Mesendoderm (in vitro differentiated cells): ENCODE data around the gene PRKAG2.

Source experiments
- DNase-seq: peaks from one replicate; pipeline ENCODE4 v3.0.0; 2013
- H2AK5ac ChIP-seq: 2 replicates; pipeline ENCODE4 v1.6.1; 2013; ENCODE audit warnings: low read length, inconsistent platforms
- H2BK120ac ChIP-seq: 2 replicates; pipeline ENCODE4 v1.6.1; 2013; ENCODE audit warnings: low read depth, mild to moderate bottlenecking, low read length, moderate library complexity, mixed read lengths
- H2BK15ac ChIP-seq: replicated peaks from 2 replicates; pipeline ENCODE4 v1.6.1; 2013; ENCODE audit warnings: low read depth, mild to moderate bottlenecking, moderate library complexity
- H2BK5ac ChIP-seq: 2 replicates; pipeline ENCODE4 v1.6.1; 2013; ENCODE audit warnings: low read length, inconsistent platforms
- H3K18ac ChIP-seq: 2 replicates; pipeline ENCODE4 v1.6.1; 2013; ENCODE audit warnings: mild to moderate bottlenecking, low read length, mixed read lengths
- H3K23ac ChIP-seq: one replicate; pipeline ENCODE4 v1.6.1; 2013; ENCODE audit warnings: low read length
- H3K27ac ChIP-seq: 2 replicates; pipeline ENCODE4 v1.5.1; 2013; ENCODE audit warnings: low read depth, mild to moderate bottlenecking, inconsistent platforms, low read length, moderate library complexity
- H3K27me3 ChIP-seq: 2 replicates; pipeline ENCODE4 v1.6.1; 2013; ENCODE audit warnings: low read length, control low read depth, mild to moderate bottlenecking, inconsistent platforms; ENCODE audit not compliant: insufficient read depth, poor library complexity
- H3K36me3 ChIP-seq: 2 replicates; pipeline ENCODE4 v1.6.1; 2013; ENCODE audit warnings: low read length, inconsistent platforms; ENCODE audit not compliant: control insufficient read depth, insufficient read depth
- H3K4ac ChIP-seq: one replicate; pipeline ENCODE4 v1.6.1; 2013; ENCODE audit warnings: low read depth, mild to moderate bottlenecking, low read length, moderate library complexity
- H3K4me1 ChIP-seq: 2 replicates; pipeline ENCODE4 v1.6.1; 2013; ENCODE audit warnings: low read depth, low read length, inconsistent platforms; ENCODE audit not compliant: control insufficient read depth
- H3K4me2 ChIP-seq: 2 replicates; pipeline ENCODE4 v1.6.1; 2013; ENCODE audit warnings: low read length
- H3K4me3 ChIP-seq: 2 replicates; pipeline ENCODE4 v1.5.1; 2013; ENCODE audit warnings: mild to moderate bottlenecking, low read length
- H3K56ac ChIP-seq: one replicate; pipeline ENCODE4 v1.6.1; 2013; ENCODE audit warnings: low read length
- H3K79me1 ChIP-seq: 2 replicates; pipeline ENCODE4 v1.6.1; 2013; ENCODE audit warnings: low read length, inconsistent platforms
- H3K79me2 ChIP-seq: 2 replicates; pipeline ENCODE4 v1.6.1; 2013; ENCODE audit warnings: mild to moderate bottlenecking, low read length; ENCODE audit not compliant: control insufficient read depth, insufficient read depth
- H3K9ac ChIP-seq: 2 replicates; pipeline ENCODE4 v1.6.1; 2013; ENCODE audit warnings: low read length, inconsistent platforms
- H4K5ac ChIP-seq: one replicate; pipeline ENCODE4 v1.6.1; 2013; ENCODE audit warnings: low read length
- H4K8ac ChIP-seq: one replicate; pipeline ENCODE4 v1.6.1; 2013; ENCODE audit warnings: low read depth, mild to moderate bottlenecking, control low read depth, low read length, moderate library complexity
- WGBS: extraction: QIAGEN DNeasy Blood & Tissue Kit; methylation state at CpG from one replicate; pipeline ENCODE4 v1.1.7; 2013; ENCODE audit warnings: low lambda C conversion rate, missing lambda C conversion rate; ENCODE audit not compliant: insufficient coverage; ENCODE audit errors: extremely low coverage; 5-methylcytosine and 5-hydroxymethylcytosine counted together

Gene PRKAG2

GRCh38 chr7:151722533-151722932 lies 154.4 kb downstream of the PRKAG2 start:
- no peaks in the 10 kb centered on the region for H3K79me2 ChIP-seq
- H2BK5ac ChIP-seq: no peak overlapping the region
- H2BK15ac ChIP-seq: no peak overlapping the region
- H3K9ac ChIP-seq: no peak overlapping the region
- H2AK5ac ChIP-seq: no peak overlapping the region
- H3K4me1 ChIP-seq: no peaks in the 10 kb centered on the region
- WGBS: no CpG with 5 or more reads among the region's 12 CpGs
- H3K36me3 ChIP-seq: no peaks in the 10 kb centered on the region
- no peak overlapping the region for H2BK120ac ChIP-seq
- H3K56ac ChIP-seq: no peak overlapping the region
- no peak overlapping the region for H3K4me2 ChIP-seq
- no peaks in the 10 kb centered on the region for H3K27me3 ChIP-seq
- H3K4ac ChIP-seq: no peak overlapping the region
- H4K5ac ChIP-seq: no peak overlapping the region
- H3K79me1 ChIP-seq: no peaks in the 10 kb centered on the region
- H3K4me3 ChIP-seq: no peak overlapping the region
- H4K8ac ChIP-seq: no peak overlapping the region
- no peak overlapping the region for H3K18ac ChIP-seq
- no peak overlapping the region for H3K23ac ChIP-seq
- no peak overlapping the region for H3K27ac ChIP-seq
- DNase-seq: no peak

DNA sequence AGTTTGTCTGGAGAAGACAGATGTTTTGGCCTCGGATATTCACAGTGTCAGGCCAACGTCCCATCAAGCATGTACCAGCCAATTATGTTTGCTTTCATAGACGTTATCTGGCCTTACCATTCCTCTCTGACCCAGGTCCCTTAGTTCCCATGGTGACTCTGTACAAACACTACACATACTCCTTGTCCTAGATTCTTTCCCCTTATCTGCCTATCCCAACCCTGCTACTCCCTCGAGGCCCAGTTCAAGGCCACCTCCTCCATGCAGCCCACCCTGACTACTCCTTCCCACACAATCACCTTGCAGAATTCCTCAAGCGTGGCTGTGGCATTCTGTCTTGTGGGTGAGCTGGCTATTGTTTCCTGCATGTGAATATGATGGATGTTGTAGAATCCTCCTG lies 155.2 kb downstream of the PRKAG2 start:
- Histone ChIP-seq H4K8ac (no peak overlapping the region), H3K4ac (no peak overlapping the region), H3K18ac (no peak overlapping the region), H3K27me3 (no peaks in the 10 kb centered on the region), H3K4me2 (no peak overlapping the region), H3K56ac (no peak overlapping the region), H3K23ac (no peak overlapping the region), H3K4me1 (no peaks in the 10 kb centered on the region), H3K9ac (no peak overlapping the region), H2BK5ac (no peak overlapping the region), H2AK5ac (no peak overlapping the region), H3K79me1 (no peaks in the 10 kb centered on the region), H3K27ac (no peak overlapping the region), H2BK120ac (no peak overlapping the region), H3K4me3 (no peak overlapping the region), H3K79me2 (no peaks in the 10 kb centered on the region), H3K36me3 (no peaks in the 10 kb centered on the region), H2BK15ac (no peak overlapping the region), H4K5ac (no peak overlapping the region)
- no CpG with 5 or more reads among the region's 5 CpGs for whole genome bisulfite sequencing
- DNase-seq: no peak

GRCh38 chr7:151721236-151721635 lies 155.7 kb downstream of the PRKAG2 start:
- no peak overlapping the region for H3K23ac ChIP-seq
- H3K4me2 ChIP-seq: no peak overlapping the region
- no peak for DNase-seq
- H2BK5ac ChIP-seq: no peak overlapping the region
- no peak overlapping the region for H4K5ac ChIP-seq
- no peaks in the 10 kb centered on the region for H3K27me3 ChIP-seq
- no peak overlapping the region for H2BK15ac ChIP-seq
- H3K79me2 ChIP-seq: no peaks in the 10 kb centered on the region
- H3K9ac ChIP-seq: no peak overlapping the region
- H3K4me3 ChIP-seq: no peak overlapping the region
- no peak overlapping the region for H2BK120ac ChIP-seq
- no peak overlapping the region for H3K4ac ChIP-seq
- no peak overlapping the region for H3K27ac ChIP-seq
- H3K36me3 ChIP-seq: no peaks in the 10 kb centered on the region
- no peaks in the 10 kb centered on the region for H3K4me1 ChIP-seq
- no peak overlapping the region for H4K8ac ChIP-seq
- H3K18ac ChIP-seq: no peak overlapping the region
- no peaks in the 10 kb centered on the region for H3K79me1 ChIP-seq
- no CpG with 5 or more reads among the region's 11 CpGs for WGBS
- H3K56ac ChIP-seq: no peak overlapping the region
- no peak overlapping the region for H2AK5ac ChIP-seq

DNA sequence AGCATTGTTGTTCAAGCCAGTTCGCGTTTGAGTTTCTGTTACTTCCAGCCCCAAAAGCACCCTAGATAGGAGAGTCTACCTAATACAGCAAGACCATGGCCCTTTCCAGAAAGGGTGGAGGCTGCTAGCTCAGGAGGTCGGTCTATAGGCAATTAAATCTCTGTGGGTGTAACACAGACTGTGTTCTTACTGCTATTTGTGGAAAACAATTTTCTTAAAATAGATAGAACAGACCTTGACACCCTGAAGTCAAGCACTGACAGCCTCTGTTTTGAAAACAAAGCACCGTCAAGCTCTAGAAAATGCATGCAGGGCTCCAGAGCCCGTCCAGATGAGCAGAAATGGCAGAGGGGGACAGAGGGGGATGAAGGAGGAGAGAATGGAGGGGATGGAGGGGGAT lies 156.6 kb downstream of the PRKAG2 start:
- no peaks in the 10 kb centered on the region for H3K4me1 ChIP-seq
- no peaks in the 10 kb centered on the region for H3K79me1 ChIP-seq
- no peak for DNase-seq
- H2AK5ac ChIP-seq: no peak overlapping the region
- no peak overlapping the region for H3K18ac ChIP-seq
- WGBS: no CpG with 5 or more reads among the region's 5 CpGs
- no peak overlapping the region for H3K4me3 ChIP-seq
- H2BK15ac ChIP-seq: no peak overlapping the region
- no peaks in the 10 kb centered on the region for H3K27me3 ChIP-seq
- H3K79me2 ChIP-seq: no peaks in the 10 kb centered on the region
- H2BK5ac ChIP-seq: no peak overlapping the region
- H3K23ac ChIP-seq: no peak overlapping the region
- no peak overlapping the region for H3K27ac ChIP-seq
- no peak overlapping the region for H3K9ac ChIP-seq
- peak overlapping the region; percentile 42 for H3K56ac ChIP-seq
- no peak overlapping the region for H3K4ac ChIP-seq
- H4K5ac ChIP-seq: no peak overlapping the region
- no peaks in the 10 kb centered on the region for H3K36me3 ChIP-seq
- no peak overlapping the region for H3K4me2 ChIP-seq
- no peak overlapping the region for H4K8ac ChIP-seq
- H2BK120ac ChIP-seq: no peak overlapping the region

- no peak overlapping the region for H3K23ac ChIP-seq
- no peak overlapping the region for H2BK120ac ChIP-seq
- no peak overlapping the region for H2BK5ac ChIP-seq
- no peak overlapping the region for H3K18ac ChIP-seq
- no peak overlapping the region for H3K4ac ChIP-seq
- H2BK15ac ChIP-seq: no peak overlapping the region
- no peak overlapping the region for H4K5ac ChIP-seq
- no peaks in the 10 kb centered on the region for H3K27me3 ChIP-seq
- no peak for DNase-seq
- no peaks in the 10 kb centered on the region for H3K36me3 ChIP-seq
- WGBS: no CpG with 5 or more reads among the region's 2 CpGs
- no peaks in the 10 kb centered on the region for H3K4me1 ChIP-seq
- no peak overlapping the region for H3K4me3 ChIP-seq
- H3K27ac ChIP-seq: no peak overlapping the region
- H2AK5ac ChIP-seq: no peak overlapping the region
- no peak overlapping the region for H3K9ac ChIP-seq
- H3K79me1 ChIP-seq: no peaks in the 10 kb centered on the region
- no peaks in the 10 kb centered on the region for H3K79me2 ChIP-seq
- H4K8ac ChIP-seq: no peak overlapping the region
- no peak overlapping the region for H3K4me2 ChIP-seq
- peak overlapping the region; percentile 42 for H3K56ac ChIP-seq
Observed at GRCh38 chr7:151719897-151720242, 157.0 kb downstream of the PRKAG2 start.

DNA sequence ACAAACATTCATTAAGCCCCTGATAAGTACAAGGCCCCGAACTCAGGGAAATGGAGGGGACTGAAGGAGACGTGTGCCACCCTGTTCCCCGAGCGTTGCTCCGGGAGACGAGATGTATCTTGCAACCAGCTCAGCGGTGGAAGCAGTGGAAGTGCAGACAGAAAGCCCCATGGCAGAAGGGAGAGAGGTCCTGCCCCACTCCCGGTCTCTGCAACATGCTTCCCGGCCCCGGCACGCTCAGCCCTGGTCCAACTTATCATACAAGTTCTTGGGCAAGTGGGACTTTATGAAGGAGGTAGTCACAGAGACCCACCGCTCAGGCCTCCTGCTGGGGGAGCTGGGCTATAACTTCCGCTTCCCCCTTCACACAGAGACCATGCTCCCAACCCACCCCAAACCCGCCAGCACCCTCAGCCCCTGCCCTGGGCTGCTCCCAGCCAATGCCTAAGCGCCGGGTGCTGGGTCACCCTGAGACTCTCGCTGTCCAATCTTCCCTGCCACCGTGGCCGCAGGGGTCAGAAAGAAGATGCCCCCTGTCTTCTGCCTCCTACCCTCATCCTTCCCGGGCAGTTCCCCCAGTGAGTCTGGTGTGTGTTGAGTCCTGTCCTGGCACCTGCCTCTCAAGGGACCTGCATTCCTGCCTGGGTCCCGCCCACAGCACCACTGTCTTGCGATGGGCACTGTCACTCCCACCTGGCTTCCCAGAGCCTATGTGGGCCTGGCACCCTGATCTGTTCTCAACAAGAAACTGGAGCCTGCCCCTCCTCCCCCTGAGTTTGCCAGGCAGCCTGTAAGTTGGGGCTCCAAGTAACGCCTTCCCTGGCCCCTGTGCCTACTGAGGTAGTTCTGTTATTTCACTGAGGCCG lies 157.7 kb downstream of the PRKAG2 start:
- Histone ChIP-seq H3K56ac (no peak overlapping the region), H3K18ac (no peak overlapping the region), H3K23ac (no peak overlapping the region), H4K8ac (no peak overlapping the region), H3K4me2 (no peak overlapping the region), H3K79me1 (no peaks in the 10 kb centered on the region), H2BK15ac (no peak overlapping the region), H3K27me3 (no peaks in the 10 kb centered on the region), H3K36me3 (no peaks in the 10 kb centered on the region), H2AK5ac (no peak overlapping the region), H2BK120ac (no peak overlapping the region), H3K9ac (no peak overlapping the region), H4K5ac (no peak overlapping the region), H3K4me1 (no peaks in the 10 kb centered on the region), H3K27ac (no peak overlapping the region), H3K4me3 (no peak overlapping the region), H3K4ac (no peak overlapping the region), H2BK5ac (no peak overlapping the region), H3K79me2 (no peaks in the 10 kb centered on the region)
- no peak for DNase-seq
- no CpG with 5 or more reads among the region's 24 CpGs for WGBS
